CD4-positive, alpha-beta T cell treated with Interleukin-15 for 4 hours (primary cell): ENCODE results near the gene NAP1L4.

Experiments
- DNase-seq: peaks from one replicate; pipeline ENCODE4 v3.0.0-alpha.2; 2020; ENCODE audit warnings: low spot score

Gene NAP1L4

GRCh38 chr11:2904153-2905052 is 87.7 kb downstream of the NAP1L4 start:
- no peak for DNase-seq

GRCh38 chr11:2903672-2904011 is 88.5 kb downstream of the NAP1L4 start:
- DNase-seq: no peak

GRCh38 chr11:2902784-2903671 is 89.1 kb downstream of the NAP1L4 start:
- no peak for DNase-seq

- peak; percentile 92 for DNase-seq
These were observed 90.0 kb downstream of the NAP1L4 start for GRCh38 chr11:2901854-2902783.

GRCh38 chr11:2901196-2901796 is 90.8 kb downstream of the NAP1L4 start:
- DNase-seq: no peak

- DNase-seq: no peak
These were observed 92.9 kb downstream of the NAP1L4 start for GRCh38 chr11:2899080-2899783.

- DNase-seq: peak; percentile 69
These were observed 93.6 kb downstream of the NAP1L4 start for GRCh38 chr11:2898366-2899079.

- no peak for DNase-seq
These were observed 95.1 kb downstream of the NAP1L4 start for GRCh38 chr11:2897048-2897447.

GRCh38 chr11:2896047-2896446 is 96.1 kb downstream of the NAP1L4 start:
- no peak for DNase-seq
